Measurements from ENCODE around the gene PIK3C2A.

GRCh38 chr11:17219016-17219415 lies 11.2 kb upstream of the PIK3C2A start:
- TF ChIP-seq POLR2AphosphoS5 (IDR thresholded peaks at IDR 0.05; ENCODE audit: low read depth) (no peak), CTCF (IDR thresholded peaks at IDR 0.05; ENCODE audit: insufficient read depth, low read length) (no peak), SPI1 (IDR thresholded peaks at IDR 0.05; ENCODE audit: borderline replicate concordance, low read depth) (no peak), REST (IDR thresholded peaks at IDR 0.05; ENCODE audit: insufficient replicate concordance, low read depth) (no peak)

All from HL-60 (cell line).